HG02642 (cell line): ENCODE measurements around the gene INF2.

Experiments
- ATAC-seq: cut with Tn5 transposase; IDR thresholded peaks from one replicate; pipeline ENCODE4 v1.9.1; 2021; ENCODE audit warnings: mild to moderate bottlenecking; ENCODE audit not compliant: unreplicated experiment, poor library complexity

INF2 gene

DNA sequence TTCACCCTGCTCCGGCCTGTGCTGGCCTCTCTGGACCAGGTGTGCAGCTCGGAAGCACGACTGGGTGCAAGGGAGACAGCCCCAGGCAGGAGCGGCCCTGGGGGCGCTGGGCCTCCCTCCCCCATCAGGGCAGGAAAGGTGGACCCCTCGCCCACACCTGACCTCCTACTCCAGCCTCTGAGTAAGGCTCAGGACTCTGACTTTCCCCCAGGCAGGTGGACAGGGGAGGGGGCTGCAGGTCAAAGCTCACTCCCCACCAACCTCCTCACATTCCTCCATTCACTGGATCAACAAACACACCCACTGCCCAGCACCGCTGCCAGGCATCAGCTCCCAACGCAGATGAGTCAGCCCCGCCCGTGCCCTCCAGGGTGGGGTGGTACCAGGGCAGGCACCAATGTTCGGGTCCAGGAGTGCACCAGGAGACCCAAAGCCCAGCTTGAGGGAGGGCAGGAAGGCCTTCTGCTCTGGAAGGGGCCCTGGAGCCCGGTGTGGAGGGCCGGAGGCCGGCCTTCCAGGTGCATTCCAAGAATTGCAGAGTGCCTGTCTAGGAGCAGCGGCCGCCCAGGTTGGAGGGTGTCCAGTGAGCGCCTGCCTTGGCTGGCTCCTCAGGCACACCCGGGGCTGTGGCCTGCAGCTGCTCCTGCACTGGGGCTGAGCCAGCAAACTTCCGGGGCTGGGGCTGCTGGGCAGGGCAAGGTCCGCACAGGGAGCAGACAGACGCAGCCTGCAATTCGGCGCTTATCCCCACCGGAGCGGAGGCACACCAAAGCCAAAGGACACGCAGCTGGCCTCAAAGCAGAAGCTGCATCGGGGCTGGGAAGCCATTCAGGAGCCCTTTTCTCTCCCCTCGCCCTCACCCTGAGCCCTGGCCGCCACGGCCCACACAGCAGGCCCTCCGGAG, 1.6 kb upstream of the INF2 start:
- no peak for ATAC-seq

DNA sequence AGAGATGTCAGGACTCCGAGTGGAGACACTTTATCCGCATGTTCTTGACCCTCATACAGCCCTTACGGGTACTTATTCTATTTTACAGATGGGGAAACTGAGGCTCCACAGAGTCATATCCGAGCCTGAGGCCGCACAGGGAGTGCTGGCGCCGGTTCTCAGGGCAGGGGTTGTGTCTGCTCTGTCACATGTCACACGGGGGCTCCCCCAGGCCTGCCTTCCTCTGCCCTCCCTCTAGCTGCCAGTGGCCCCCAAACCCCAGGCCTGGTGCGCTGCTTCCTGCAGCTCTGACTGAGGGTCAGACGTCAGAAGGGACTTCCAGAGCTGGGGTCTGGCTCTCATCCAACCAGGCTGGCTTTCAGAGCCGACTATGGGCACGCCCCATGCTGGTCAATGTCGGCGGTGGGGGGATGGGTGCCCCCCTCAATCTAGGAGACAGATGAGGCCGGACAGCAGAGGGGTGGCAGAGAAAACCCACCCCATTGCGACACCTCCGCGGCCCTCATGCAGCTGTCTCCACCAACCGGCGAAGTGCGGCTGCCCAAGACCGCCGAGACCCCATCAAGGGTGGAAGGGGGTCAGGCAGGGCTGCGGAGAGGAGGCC, 811 bp upstream of the INF2 start:
- ATAC-seq: no peak

DNA sequence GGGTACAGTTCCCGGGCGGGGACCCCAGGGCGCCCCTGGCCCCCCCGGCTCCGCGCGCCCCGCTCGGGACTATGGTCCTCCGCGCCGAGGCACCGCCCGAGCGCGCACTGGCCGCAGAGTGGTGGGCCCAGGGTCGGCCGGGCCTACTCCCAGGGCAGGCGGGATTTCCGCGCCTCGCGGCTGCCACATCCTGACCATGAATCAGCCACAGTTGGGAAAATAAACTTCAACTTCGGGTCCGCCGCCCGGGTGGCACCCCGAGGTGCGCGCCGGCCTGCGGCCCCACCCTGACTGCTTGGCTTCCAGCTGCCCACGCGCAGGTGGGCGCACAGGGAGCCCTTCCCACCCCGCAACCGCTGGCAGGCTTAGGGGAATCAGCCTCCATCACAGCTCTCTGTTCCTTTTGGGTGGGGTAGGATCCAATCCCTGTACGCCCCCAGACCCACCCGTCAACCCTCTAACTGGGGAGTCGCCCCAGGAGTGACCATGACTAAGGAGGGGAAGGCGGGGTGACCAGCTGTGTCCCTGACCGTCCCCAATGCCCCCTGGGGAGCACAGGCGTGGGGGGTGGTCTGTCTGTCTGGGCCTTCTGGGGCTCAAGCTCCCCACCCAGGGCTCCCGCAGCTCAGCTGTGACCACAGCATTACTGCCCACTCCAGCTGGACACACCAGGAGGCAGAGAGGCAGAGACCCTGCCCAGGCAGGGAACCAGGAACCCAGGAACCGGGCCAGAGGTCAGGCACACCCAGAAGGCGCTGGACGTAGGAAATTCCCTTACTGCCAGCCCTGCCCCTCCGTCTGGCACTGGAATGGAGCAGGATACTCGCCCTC, 678 bp downstream of the INF2 start:
- ATAC-seq: no peak

DNA sequence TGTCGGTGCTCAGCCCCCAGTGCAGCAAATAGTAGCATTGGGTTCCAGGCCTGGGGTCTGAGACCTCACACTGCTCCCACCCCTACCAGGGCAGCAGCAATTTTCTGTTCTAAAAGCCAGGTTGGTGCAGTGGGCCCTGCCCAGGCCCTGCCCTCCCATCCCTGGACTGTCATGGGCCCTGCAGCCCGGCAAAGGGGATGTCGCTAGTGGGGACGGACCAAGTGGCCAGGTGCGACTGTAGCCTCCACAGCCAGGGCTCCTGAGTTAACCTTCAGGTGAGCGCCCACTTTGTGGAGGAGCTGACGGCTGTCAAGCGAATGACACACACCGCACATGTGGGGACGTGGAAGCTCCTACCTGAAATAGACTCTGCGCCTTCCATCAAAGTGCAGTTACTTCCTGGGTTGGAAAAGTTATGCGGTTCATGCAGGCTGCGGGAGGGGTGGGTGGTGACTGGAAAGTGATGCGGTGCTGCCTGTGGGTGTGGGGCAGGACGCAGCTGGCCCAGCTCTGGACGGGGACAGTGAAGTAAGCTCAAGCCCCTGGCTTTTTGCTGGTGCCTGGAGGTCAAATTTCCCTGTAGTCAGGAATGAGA, 1.5 kb downstream of the INF2 start:
- ATAC-seq: no peak

DNA sequence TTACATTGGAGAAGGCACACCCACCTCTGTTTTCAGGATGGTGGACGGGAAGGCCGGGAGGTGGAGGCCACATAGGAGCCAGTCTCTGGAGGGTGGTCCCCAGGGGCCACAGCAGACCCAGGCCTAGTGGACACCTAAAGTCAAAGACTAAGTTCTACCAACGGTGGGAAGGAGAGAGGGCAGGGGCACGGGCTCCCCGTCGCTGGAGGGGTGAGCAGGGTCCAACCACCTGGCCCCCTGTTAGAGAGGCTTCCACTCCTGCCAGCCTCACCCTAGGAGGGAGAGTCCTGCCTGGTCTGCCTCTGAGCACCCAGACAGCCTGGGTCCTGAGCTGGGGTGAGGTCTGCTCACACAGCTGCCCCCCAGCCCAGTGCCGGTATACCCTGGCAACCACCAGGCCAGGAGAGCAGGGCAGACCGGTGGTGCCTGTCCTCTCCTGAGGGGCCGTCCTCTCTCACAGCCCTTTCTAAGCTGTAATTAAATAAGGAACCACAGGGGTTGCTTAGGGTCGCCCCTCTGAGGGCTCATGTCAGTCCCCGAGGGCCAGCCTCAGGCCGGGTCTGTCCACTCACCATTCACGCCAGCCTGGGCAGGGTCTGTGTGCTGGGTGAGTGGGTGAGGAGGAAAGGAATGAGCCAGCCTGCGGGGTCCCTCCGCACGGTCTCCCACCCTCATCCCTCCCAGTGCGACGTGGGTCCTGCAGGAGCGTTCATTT, 2.3 kb downstream of the INF2 start:
- no peak for ATAC-seq

DNA sequence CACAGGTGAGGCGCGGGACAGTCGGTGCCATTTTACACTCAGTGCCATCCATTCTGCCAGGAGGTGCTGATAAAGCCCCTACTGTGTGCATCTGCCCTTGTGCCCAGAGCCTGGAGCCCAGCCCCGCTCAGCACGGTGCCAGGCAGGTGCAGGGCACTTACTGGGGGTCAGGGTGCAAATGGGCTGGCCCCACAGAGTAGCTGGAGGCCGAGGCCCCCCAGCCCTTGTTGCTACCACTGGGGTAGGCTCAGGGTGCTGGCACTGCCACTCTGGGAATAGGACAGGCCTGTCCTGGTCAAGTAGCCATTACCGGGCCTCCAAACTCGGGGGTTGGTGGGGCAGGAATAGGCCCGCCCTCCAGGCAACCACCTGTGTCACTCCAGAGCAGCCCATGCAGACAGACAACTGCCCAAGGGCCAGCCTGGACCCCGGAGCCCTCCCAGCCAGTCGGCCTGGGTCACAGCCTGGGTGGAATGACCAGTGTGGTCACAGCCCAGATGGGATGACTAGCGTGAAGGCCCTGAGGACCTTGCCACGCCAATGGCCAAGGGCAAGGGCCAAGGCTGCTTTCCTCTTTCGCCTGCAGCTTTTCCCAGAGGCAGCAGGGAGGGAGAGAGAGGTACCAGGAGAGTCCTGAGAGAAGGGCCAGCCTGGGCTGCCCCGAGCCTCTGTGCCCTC, 3.0 kb downstream of the INF2 start:
- ATAC-seq: no peak

DNA sequence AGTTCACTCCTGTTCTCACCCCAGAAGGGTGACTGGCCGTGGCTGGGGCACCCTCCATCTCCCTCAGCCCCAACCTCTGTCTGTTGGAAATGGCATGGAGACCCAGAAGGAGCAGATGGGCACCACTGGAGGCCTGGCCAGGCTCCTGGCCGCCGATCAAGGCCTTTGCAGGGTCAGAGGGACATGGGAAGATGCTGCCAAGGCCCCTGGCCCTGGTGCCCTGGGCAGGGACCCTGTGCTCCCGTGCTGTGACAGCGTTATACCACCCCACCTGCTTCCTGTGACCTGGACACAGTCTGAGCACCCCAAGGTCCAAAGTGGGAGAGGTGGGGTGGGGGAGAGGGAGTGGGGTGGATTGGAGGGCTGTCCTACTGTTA, 3.5 kb downstream of the INF2 start:
- ATAC-seq: no peak

DNA sequence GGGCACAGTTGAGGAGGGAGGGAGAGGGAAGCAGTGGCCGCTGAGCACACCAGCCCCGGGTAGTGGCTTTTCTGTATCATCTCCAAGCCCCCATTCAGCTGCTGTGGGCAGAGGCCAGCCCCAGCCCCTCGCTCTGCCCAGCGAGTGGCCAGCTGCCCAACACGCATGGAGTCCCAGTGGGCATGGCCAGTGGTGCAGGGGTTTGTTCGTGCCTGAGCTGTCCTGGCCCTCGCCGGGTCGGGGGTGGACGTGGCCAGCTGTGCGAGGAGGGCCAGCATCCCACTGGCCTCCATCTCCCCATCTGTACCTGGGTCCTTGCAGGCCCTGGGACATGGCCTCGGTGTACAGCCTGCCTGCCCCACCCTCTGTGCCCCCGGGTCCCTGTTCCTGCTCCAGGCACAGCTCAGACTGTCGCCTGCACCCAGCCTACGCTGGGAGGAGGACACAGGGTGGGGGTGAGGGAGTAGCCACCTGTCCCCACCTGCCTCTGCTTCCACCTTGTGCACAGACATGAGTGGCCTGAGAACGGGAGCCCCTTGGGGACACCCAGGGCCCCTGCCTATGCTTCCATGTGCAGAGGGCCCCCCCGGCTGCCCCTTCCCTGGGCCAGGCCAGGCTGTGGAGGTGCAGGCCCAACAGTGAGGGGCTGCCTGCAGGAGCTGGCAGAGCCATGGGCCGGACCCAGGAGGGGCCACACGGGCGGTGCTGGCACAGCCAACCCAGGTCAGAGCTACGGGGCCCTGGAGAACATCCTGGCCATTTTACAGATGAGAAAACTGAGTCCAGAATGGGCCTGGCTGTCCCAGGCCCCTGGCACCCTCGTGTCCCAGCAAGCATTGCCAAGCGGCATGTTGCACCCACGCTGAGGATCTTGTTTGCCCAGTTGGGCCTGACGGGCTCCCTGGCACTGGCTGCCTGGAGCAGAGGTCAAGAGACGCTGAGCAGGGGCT, 4.3 kb downstream of the INF2 start:
- no peak for ATAC-seq

DNA sequence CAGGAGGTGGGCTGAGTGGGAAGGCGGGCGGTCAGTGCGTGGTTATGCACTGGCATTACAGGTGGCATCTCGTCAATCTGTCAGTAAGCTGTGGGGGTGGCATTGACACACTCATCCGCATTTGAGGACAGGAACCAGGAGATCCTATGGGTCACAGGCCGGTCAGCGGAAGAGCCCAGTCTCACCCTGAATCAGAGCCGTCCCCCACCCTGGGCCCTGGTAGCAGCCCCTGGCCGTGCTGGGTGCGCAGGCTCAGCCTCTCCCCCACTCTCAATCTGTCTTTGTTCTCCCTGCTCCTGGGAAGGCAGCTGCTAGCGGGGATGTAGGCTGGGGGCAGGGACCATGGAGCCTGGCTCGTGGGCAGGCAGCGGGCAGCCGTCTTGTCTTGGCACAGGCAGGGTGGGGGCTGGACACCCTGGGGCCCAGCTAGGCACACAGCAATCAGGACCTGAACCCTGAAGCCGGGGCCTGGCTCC, 5.1 kb downstream of the INF2 start:
- ATAC-seq: no peak

DNA sequence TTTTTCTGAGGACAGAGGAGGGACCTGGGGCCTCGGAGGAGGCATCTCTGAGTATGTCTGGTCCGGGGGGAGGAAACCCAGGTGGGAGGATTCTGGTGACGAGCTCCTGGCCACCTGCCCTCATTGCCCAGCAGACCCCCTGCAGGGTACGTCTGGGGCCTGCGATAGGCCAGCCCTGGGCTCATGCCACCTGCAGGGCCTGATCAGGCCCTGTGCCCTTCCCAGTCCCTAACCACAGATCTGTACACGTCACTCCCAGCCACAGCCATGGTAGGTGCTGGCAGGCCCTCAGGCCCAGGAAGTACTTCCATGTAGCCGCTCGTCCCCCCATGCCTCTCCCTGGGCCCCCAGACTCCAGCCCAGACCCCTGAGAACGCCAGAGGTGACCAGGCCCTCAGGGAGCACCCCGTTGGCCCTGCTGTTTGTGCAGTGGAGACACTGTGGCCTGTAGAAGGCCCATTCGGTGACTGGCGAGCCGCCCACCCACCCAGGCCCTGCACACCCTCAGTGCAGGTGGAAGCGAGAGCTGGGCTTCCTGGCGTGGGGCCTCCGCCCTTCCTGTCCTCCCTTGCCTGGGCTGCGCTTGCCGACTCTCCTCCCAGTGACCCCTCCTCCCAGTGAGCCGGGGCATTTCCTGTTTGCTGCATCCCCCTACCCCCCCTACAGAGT, 5.7 kb downstream of the INF2 start:
- ATAC-seq: no peak

DNA sequence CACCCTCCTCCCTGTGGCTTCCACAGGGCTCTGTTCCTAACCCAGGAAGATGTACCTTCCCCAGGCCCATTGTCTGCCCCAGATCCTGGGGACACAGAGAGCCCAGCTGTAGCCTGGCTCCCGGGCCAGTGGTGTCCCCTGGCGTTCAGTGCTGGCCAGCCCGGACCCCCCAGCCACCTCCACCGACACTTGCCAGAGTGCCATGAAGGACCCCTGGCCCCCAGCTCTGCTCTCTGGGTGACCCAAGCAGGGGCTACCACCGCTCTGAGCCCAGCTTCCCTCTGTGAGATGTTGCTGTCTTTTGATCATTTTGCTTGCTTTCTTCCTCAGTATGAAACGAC, 6.2 kb downstream of the INF2 start:
- no peak for ATAC-seq

DNA sequence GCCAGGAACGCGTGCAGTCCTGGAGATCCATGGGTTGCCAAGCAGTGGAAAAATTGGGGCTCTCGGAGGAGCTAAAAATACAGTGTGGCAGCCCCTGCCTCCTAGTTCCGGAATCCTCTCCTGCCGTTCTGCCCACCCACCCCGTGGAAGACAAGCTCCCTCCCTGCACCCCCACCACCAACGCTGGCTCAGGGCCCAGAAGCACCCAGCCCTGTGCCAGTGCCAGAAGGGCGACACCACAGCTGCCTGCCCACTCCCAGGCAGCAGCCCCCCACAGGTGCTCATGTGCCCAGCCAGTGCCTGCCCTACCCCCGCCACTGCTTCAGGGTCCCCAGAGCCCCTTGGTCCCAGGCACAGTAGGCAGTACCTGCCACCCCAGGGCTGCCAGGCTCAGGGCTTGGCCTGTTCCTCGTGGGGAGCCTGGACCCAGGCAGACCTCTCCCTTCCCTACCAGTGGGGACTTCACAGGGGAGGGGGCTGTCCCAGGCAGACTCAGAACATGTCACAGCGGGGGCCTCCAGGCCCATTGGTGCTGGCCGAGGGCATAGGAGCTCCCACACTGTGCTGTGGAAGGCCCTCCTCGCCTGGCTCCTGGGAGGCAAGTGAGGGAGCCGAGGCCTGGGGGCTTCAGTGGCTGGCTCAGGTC, 7.4 kb downstream of the INF2 start:
- ATAC-seq: no peak

DNA sequence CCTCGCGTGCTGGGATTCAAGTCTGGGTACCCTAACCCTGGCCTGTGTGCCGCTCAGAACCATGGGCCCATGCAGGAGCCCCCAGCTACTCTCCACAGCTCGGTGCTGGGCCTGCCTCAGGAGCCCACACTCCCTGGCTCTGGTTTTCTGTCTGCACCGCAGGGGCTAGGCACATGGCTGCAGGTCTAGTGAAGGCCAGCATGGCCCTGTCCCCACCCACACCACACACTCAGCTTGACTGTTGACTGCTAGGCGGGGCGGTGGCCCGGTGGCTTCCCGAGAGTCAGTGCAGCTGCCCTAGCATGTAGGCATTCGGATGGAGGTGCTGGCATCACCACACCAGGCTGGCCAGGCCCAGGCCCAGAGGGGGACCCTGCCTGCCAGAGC, 7.9 kb downstream of the INF2 start:
- ATAC-seq: no peak

DNA sequence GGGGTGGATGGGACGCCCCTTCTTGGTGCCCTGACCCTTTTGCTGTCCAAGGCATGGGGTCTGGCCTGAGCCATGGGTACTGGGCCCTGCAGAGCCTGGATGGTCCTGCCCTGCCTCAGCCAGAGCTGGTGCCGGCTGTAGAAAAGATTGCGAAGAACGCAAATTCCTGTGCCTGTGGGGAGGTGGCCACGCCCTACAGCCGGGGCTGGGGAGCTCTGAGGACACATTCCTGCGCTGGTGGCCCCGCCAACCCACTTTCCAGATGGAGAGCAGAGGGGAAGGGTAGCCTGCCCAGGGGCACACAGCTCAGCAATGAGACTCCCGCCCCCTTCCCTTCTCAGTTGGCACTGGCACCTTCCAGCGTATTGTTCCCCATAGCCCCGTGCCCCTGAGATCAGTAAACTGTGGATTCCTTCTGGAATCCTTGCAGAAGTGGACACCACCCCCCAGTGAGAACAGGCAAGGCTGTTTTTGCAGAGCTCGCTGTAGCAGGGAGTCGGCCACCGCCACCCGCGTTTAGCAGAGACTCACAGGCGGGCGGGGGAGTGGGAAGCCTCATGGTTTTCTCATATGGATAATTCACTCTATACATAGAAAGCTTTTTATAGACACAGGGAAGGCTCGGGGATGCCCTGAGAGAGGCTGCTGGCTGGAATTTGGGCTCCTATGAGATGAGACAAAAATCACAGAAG, 8.6 kb downstream of the INF2 start:
- no peak for ATAC-seq

DNA sequence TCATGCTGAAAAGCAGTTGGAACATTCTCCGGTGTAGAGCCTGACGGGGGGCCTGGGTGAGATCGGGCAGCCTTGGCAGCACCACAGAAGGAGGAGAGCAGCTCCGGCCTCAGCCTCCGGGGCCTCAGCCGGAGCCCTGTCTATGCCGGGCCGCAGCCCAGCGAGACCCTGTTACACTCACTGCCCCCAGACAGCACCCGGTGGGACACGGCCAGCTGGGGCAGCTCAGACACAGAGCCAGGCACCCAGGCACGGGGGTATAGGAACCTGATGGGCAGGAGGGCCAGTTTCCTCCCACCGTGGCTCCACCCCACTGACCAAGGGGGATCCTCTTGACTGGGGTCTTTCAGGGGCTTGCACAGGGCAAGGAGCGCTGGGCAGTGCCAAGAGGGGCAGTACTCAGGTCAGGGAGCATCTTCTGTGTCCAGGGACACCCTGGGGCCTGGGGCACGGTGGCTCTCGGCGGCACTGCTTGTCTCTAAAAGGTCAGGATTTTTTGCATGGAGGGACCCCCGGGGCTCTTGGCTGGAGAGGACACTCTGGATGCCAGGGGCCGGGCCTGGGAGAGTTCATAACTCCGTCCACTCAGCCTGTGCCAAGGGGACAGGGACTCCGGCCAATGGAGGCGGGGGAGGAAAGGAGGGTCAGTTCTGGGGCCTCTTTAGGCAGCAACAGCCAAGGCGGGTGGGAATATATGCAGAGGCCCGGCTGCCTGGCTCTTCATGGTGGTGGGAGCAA, 9.4 kb downstream of the INF2 start:
- no peak for ATAC-seq

DNA sequence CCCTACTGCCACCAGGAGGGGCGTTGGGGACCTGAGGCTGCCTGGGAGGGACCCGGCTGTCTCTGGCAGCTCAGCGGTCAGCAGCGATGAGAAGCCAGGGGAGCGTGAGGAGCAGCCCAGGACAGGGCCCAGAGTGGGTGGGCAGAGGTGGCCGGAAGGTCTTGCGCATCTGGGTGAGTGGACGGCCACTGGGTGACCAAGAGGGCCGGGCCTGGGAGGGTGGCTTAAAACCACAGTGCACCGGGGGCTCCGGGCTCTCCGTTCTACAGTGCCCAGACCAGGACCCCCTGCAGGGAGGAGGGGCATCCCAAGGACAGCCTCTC, 10.0 kb downstream of the INF2 start:
- ATAC-seq: no peak
